IMR-90 (cell line): Measurements from ENCODE around the gene CEP295NL. TPM values are rescaled to one million over a fixed set of nuclear protein-coding genes. Genes with fewer than 3 reads are reported as not detected.

ENCODE experiments used
- ATAC-seq: fragments of 200-7000 bp; cut with Tn5 transposase; 2 replicates; pipeline ENCODE4 v1.9.1; 2020; ENCODE audit warnings: low read depth, mild to moderate bottlenecking, moderate library complexity
- BruUV-seq: library from RNA; stranded (reverse); fragments of 400-500 nt; replicated peaks from 2 replicates; lab custom pipeline; 2021; lab: Mats Ljungman, UMichigan
- CTCF ChIA-PET: fragments of 300-600 bp; formaldehyde crosslinking; extraction: SDS; loops from one replicate; lab custom pipeline; 2021; ENCODE audit warnings: antibody characterized with exemption; lab: Yijun Ruan, JAX
- POLR2A ChIA-PET: fragments of 300-600 bp; sonication (Branson Sonifier 250); formaldehyde crosslinking; loops from one replicate; lab custom pipeline; 2022; ENCODE audit warnings: antibody characterized with exemption; ENCODE audit not compliant: unreplicated experiment; lab: Charles Lee
- DNase-seq: peaks from one replicate; pipeline ENCODE4 v3.0.0; 2013
- H2AFZ ChIP-seq: replicated peaks from 2 replicates; pipeline ENCODE3; 2013; ENCODE audit warnings: low read length, mild to moderate bottlenecking; ENCODE audit not compliant: poor library complexity
- H2AK5ac ChIP-seq: 2 replicates; pipeline ENCODE4 v1.6.1; 2013; ENCODE audit warnings: low read depth, low read length, inconsistent platforms
- H2AK9ac ChIP-seq: replicated peaks from 2 replicates; pipeline ENCODE3; 2013; ENCODE audit warnings: mild to moderate bottlenecking, low read depth, low read length, moderate library complexity; ENCODE audit not compliant: poor library complexity
- H2BK120ac ChIP-seq: 2 replicates; pipeline ENCODE4 v1.6.1; 2013; ENCODE audit warnings: low read depth, low read length, inconsistent platforms
- H2BK15ac ChIP-seq: 3 replicates; pipeline ENCODE4 v1.6.1; 2013; ENCODE audit warnings: low read depth, low read length, inconsistent platforms
- H2BK20ac ChIP-seq: 2 replicates; pipeline ENCODE4 v1.6.1; 2013; ENCODE audit warnings: low read depth, mild to moderate bottlenecking, inconsistent platforms, low read length, moderate library complexity
- H2BK5ac ChIP-seq: 2 replicates; pipeline ENCODE4 v1.6.1; 2013; ENCODE audit warnings: mild to moderate bottlenecking, low read depth, low read length, inconsistent platforms; ENCODE audit not compliant: poor library complexity, severe bottlenecking
- H3K14ac ChIP-seq: replicated peaks from 2 replicates; pipeline ENCODE4 v1.6.1; 2013; ENCODE audit warnings: low read depth, low read length, inconsistent platforms
- H3K18ac ChIP-seq: 2 replicates; pipeline ENCODE4 v1.6.1; 2013; ENCODE audit warnings: low read depth, low read length, control low read depth
- H3K23ac ChIP-seq: 2 replicates; pipeline ENCODE4 v1.6.1; 2013; ENCODE audit warnings: low read depth, low read length, inconsistent platforms
- H3K27ac ChIP-seq: 2 replicates; pipeline ENCODE4 v1.5.1; 2013; ENCODE audit warnings: mild to moderate bottlenecking, control low read depth, low read length; ENCODE audit not compliant: insufficient read depth
- H3K27me3 ChIP-seq: 2 replicates; pipeline ENCODE4 v1.6.1; 2013; ENCODE audit warnings: low read length; ENCODE audit not compliant: control insufficient read depth, insufficient read depth
- H3K36me3 ChIP-seq: 2 replicates; pipeline ENCODE4 v1.6.1; 2013; ENCODE audit warnings: low read length, mixed read lengths; ENCODE audit not compliant: control insufficient read depth, insufficient read depth
- H3K4ac ChIP-seq: 2 replicates; pipeline ENCODE4 v1.6.1; 2013; ENCODE audit warnings: low read depth, low read length, inconsistent platforms
- H3K4me1 ChIP-seq: 2 replicates; pipeline ENCODE4 v1.6.1; 2013; ENCODE audit warnings: low read length, mixed read lengths; ENCODE audit not compliant: control insufficient read depth, insufficient read depth
- H3K4me2 ChIP-seq: 2 replicates; pipeline ENCODE4 v1.6.1; 2013; ENCODE audit warnings: low read depth, mild to moderate bottlenecking, control low read depth, low read length, moderate library complexity
- H3K4me3 ChIP-seq: 2 replicates; pipeline ENCODE4 v1.5.1; 2013; ENCODE audit warnings: low read depth, mild to moderate bottlenecking, control low read depth, low read length, moderate library complexity; ENCODE audit not compliant: insufficient read depth
- H3K56ac ChIP-seq: 2 replicates; pipeline ENCODE4 v1.6.1; 2013; ENCODE audit warnings: low read length, inconsistent platforms; ENCODE audit not compliant: insufficient read depth; ENCODE audit errors: extremely low read depth
- H3K79me1 ChIP-seq, 2 experiments: 2 replicates each; pipeline ENCODE4 v1.6.1; 2013; ENCODE audit warnings: low read length in 2 of 2, inconsistent platforms in 1 of 2, low read depth in 1 of 2
- H3K9ac ChIP-seq: 2 replicates; pipeline ENCODE4 v1.6.1; 2013; ENCODE audit warnings: low read depth, low read length, control low read depth
- H3K9me1 ChIP-seq: 2 replicates; pipeline ENCODE4 v1.6.1; 2013; ENCODE audit warnings: low read length, inconsistent platforms; ENCODE audit not compliant: insufficient read depth
- H3K9me3 ChIP-seq: 2 replicates; pipeline ENCODE4 v1.6.1; 2013; ENCODE audit warnings: low read length; ENCODE audit not compliant: control insufficient read depth, insufficient read depth
- H4K20me1 ChIP-seq: 2 replicates; pipeline ENCODE4 v1.6.1; 2013; ENCODE audit warnings: low read length, inconsistent platforms; ENCODE audit not compliant: insufficient read depth
- H4K5ac ChIP-seq: 2 replicates; pipeline ENCODE4 v1.6.1; 2013; ENCODE audit warnings: mild to moderate bottlenecking, low read depth, low read length, control low read depth
- H4K8ac ChIP-seq, 2 experiments: 2 replicates each; pipeline ENCODE4 v1.6.1; 2013; ENCODE audit warnings: low read depth in 2 of 2, low read length in 2 of 2, control low read depth in 1 of 2, inconsistent platforms in 1 of 2
- H4K91ac ChIP-seq: 2 replicates; pipeline ENCODE4 v1.6.1; 2013; ENCODE audit warnings: low read depth, low read length, inconsistent platforms; ENCODE audit not compliant: insufficient read depth
- CHD1 ChIP-seq: IDR thresholded peaks from 2 replicates; pipeline ENCODE4 v1.6.1; 2012; ENCODE audit warnings: low read depth, low read length, improper control_type of control experiment
- FOS ChIP-seq: fragments of 150-350 bp; IDR thresholded peaks from 2 replicates; pipeline ENCODE4 v1.6.1; 2016; ENCODE audit warnings: low read depth, low read length
- MAFK ChIP-seq: IDR thresholded peaks from 2 replicates; pipeline ENCODE4 v1.6.1; 2012; ENCODE audit warnings: low read depth, low read length, improper control_type of control experiment
- MAZ ChIP-seq: IDR thresholded peaks from 2 replicates; pipeline ENCODE4 v1.6.1; 2012; ENCODE audit warnings: low read depth, mild to moderate bottlenecking, low read length, improper control_type of control experiment, moderate library complexity, borderline replicate concordance
- MXI1 ChIP-seq: IDR thresholded peaks from 2 replicates; pipeline ENCODE4 v1.6.1; 2012; ENCODE audit warnings: low read depth, mild to moderate bottlenecking, low read length, moderate library complexity, borderline replicate concordance
- NFE2L2 ChIP-seq: fragments of 150-350 bp; IDR thresholded peaks from 2 replicates; pipeline ENCODE4 v1.6.1; 2016; ENCODE audit warnings: low read depth, mild to moderate bottlenecking, low read length
- POLR2A ChIP-seq: IDR thresholded peaks from 2 replicates; pipeline ENCODE4 v1.6.1; 2012; ENCODE audit warnings: mild to moderate bottlenecking, low read depth, low read length
- RAD21 ChIP-seq: IDR thresholded peaks from 2 replicates; pipeline ENCODE4 v1.6.1; 2012; ENCODE audit warnings: low read length, improper control_type of control experiment
- RCOR1 ChIP-seq: IDR thresholded peaks from 2 replicates; pipeline ENCODE4 v1.6.1; 2012; ENCODE audit warnings: mild to moderate bottlenecking, low read length, improper control_type of control experiment; ENCODE audit not compliant: insufficient replicate concordance
- SMC3 ChIP-seq: fragments of 150-350 bp; IDR thresholded peaks from 2 replicates; pipeline ENCODE4 v1.6.1; 2016; ENCODE audit warnings: low read depth, mild to moderate bottlenecking, antibody characterized with exemption, low read length, moderate library complexity
- WGBS, 2 experiments: methylation state at CpG; one replicate each; pipeline versions ENCODE4 v1.1.5 to v1.1.7; 2013; ENCODE audit warnings: missing lambda C conversion rate in 2 of 2; ENCODE audit not compliant: insufficient read length in 1 of 2; ENCODE audit errors: extremely low coverage in 2 of 2; 5-methylcytosine and 5-hydroxymethylcytosine counted together
- dilution Hi-C: fragments of 300-500 bp; cut with HindIII; formaldehyde crosslinking; loops from one replicate; pipeline ENCODE4 v1.14.3; 2018; ENCODE audit warnings: low sequenced_read_pairs; ENCODE audit not compliant: unreplicated experiment
- in situ Hi-C: fragments of 300-500 bp; cut with MboI; formaldehyde crosslinking; loops from 3 replicates; pipeline ENCODE4 v1.14.3; 2019; ENCODE audit warnings: low sequenced_read_pairs, inconsistent platforms, mixed read lengths
- intact Hi-C: fragments of 100-400 bp; cut with micrococcal nuclease; formaldehyde crosslinking; loops from 2 replicates; pipeline ENCODE4 v1.10.0; 2022
- polyA plus RNA-seq, 3 experiments: library from polyadenylated mRNA; depleted of rRNA; stranded (reverse); fragments of >200 nt; gene quantifications; 2 replicates each; pipeline ENCODE4 v1.2.3, GENCODE V29; 2012; ENCODE audit warnings: low replicate concordance in 1 of 3
- total RNA-seq: library from RNA; depleted of rRNA; stranded (reverse); fragments of >200 nt; gene quantifications from 2 replicates; pipeline ENCODE4 v1.2.3, GENCODE V29; 2012
- TF ChIP-seq, protein P1 (sequence below): conservative IDR thresholded peaks from 2 replicates; pipeline ENCODE4 v1.5.1; 2012; ENCODE audit warnings: mild to moderate bottlenecking, low read depth, low read length, improper control_type of control experiment
- TF ChIP-seq, protein P2 (sequence below): fragments of 150-350 bp; IDR thresholded peaks from 2 replicates; pipeline ENCODE4 v1.6.1; 2016; ENCODE audit warnings: low read depth, mild to moderate bottlenecking, low read length, moderate library complexity, borderline replicate concordance

CEP295NL gene
- total and polyA plus RNA-seq, 2 of the 4 experiments (the other 2 are of a cell fraction): 0.31 to 0.72 TPM

DNA sequence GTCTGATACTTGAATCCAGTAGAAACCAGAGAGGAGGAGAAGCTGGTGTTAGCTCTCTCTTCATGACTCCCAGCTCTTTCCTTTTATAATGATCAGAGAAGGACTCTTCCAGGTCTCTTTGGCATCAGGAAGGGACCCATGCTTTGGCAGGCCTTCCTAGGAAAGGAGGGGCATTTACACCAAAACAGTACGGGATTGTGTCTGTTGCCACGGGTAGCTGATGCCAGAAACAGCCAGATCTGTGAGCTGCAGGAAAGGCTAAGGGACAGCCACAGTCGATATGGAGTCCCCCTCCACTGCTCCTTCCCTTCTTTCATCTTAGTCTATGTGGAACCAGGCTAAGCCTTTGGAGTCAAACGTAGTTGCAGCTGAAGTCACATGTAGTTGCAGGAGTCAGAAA is 9.3 kb downstream of the CEP295NL start:
- BruUV-seq: no TSS peak
- H3K4me3 ChIP-seq: no peak overlapping the region
- CTCF ChIA-PET: interaction anchor here (0.6 kb wide), 1 partner anchor 11 kb away, joined by 4 read pairs; no protein-coding TSS in a partner anchor

More for the DNA sequence above, 9.3 kb downstream of the CEP295NL start:
- no peak for DNase-seq
- POLR2A ChIA-PET: no interaction called here
- Histone ChIP-seq H3K4ac (no peak overlapping the region), H3K9me1 (peaks cover 44% of the 10 kb centered on the region), H4K5ac (no peak overlapping the region), H4K8ac (no peak overlapping the region), H2AK5ac (no peak overlapping the region), H3K9me3 (no peaks in the 10 kb centered on the region), H2BK5ac (no peak overlapping the region), H3K14ac (no peak overlapping the region), H3K4me1 (peaks cover 28% of the 10 kb centered on the region), H3K27me3 (no peaks in the 10 kb centered on the region), H2BK20ac (no peak overlapping the region), H2AK9ac (no peak overlapping the region), H3K23ac (no peak overlapping the region), H3K27ac (no peak overlapping the region), H4K20me1 (peaks cover 97% of the 10 kb centered on the region), H3K18ac (no peak overlapping the region), H3K4me2 (no peak overlapping the region), H3K56ac (no peak overlapping the region), H4K91ac (no peak overlapping the region), H2BK15ac (no peak overlapping the region), H3K36me3 (peaks cover 31% of the 10 kb centered on the region), H2BK120ac (no peak overlapping the region), H2AFZ (no peak overlapping the region), H3K79me1 (peaks cover 40 to 96% of the 10 kb centered on the region in 2 experiments), H3K9ac (no peak overlapping the region)
- intact Hi-C loops: no loop called here
- no peak for ATAC-seq
- in situ Hi-C loops: no loop called here
- dilution Hi-C loops: no loop called here
- TF ChIP-seq, protein P1, sequence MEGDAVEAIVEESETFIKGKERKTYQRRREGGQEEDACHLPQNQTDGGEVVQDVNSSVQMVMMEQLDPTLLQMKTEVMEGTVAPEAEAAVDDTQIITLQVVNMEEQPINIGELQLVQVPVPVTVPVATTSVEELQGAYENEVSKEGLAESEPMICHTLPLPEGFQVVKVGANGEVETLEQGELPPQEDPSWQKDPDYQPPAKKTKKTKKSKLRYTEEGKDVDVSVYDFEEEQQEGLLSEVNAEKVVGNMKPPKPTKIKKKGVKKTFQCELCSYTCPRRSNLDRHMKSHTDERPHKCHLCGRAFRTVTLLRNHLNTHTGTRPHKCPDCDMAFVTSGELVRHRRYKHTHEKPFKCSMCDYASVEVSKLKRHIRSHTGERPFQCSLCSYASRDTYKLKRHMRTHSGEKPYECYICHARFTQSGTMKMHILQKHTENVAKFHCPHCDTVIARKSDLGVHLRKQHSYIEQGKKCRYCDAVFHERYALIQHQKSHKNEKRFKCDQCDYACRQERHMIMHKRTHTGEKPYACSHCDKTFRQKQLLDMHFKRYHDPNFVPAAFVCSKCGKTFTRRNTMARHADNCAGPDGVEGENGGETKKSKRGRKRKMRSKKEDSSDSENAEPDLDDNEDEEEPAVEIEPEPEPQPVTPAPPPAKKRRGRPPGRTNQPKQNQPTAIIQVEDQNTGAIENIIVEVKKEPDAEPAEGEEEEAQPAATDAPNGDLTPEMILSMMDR: no peak
- TF ChIP-seq NFE2L2 (no peak), FOS (no peak), RCOR1 (no peak), SMC3 (no peak), MAFK (no peak), RAD21 (no peak), MAZ (no peak), CHD1 (no peak), MXI1 (no peak), POLR2A (no peak)
- TF ChIP-seq, protein P2, sequence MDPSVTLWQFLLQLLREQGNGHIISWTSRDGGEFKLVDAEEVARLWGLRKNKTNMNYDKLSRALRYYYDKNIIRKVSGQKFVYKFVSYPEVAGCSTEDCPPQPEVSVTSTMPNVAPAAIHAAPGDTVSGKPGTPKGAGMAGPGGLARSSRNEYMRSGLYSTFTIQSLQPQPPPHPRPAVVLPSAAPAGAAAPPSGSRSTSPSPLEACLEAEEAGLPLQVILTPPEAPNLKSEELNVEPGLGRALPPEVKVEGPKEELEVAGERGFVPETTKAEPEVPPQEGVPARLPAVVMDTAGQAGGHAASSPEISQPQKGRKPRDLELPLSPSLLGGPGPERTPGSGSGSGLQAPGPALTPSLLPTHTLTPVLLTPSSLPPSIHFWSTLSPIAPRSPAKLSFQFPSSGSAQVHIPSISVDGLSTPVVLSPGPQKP: no peak
- no CpG with 5 or more reads among the region's 4 CpGs for WGBS, 2 experiments
